Activated naive CD4-positive, alpha-beta T cell treated with anti-CD3 and anti-CD28 coated beads for 36 hours (primary cell): Measurements from ENCODE around the gene CAVIN3. TPM values are rescaled to one million over a fixed set of nuclear protein-coding genes. Genes with fewer than 3 reads are reported as not detected.

Source experiments
- CTCF ChIA-PET: fragments of 350-600 bp; sonication (Branson Sonifier 250); formaldehyde crosslinking; loops from one replicate; lab custom pipeline; 2021; ENCODE audit warnings: antibody characterized with exemption; lab: Charles Lee
- DNase-seq: peaks from one replicate; pipeline ENCODE4 v3.0.0-alpha.2; 2020
- H3K27ac Mint-ChIP-seq: one replicate; pipeline ENCODE4 v1.8.0; 2021; ENCODE audit warnings: mild to moderate bottlenecking, mixed read lengths
- H3K27me3 Mint-ChIP-seq: one replicate; pipeline ENCODE4 v1.8.0; 2021; ENCODE audit warnings: low read depth, mixed read lengths
- H3K36me3 Mint-ChIP-seq: one replicate; pipeline ENCODE4 v1.8.0; 2021; ENCODE audit warnings: low read depth, mixed read lengths
- H3K4me1 Mint-ChIP-seq: one replicate; pipeline ENCODE4 v1.8.0; 2021; ENCODE audit warnings: low read depth, mixed read lengths
- H3K4me3 Mint-ChIP-seq: one replicate; pipeline ENCODE4 v1.8.0; 2021; ENCODE audit warnings: mild to moderate bottlenecking, moderate library complexity, mixed read lengths
- H3K9me3 Mint-ChIP-seq: one replicate; pipeline ENCODE4 v1.8.0; 2021; ENCODE audit warnings: mixed read lengths
- intact Hi-C: fragments of 100-400 bp; cut with micrococcal nuclease; formaldehyde crosslinking; loops from one replicate; pipeline ENCODE4 v1.15.1; 2023
- total RNA-seq, 2 experiments: library from RNA; stranded (reverse); gene quantifications; one replicate each; pipeline ENCODE4 v1.2.3, GENCODE V29; 2021

CAVIN3 gene
- total RNA-seq, 2 experiments from 2014 or later = 1.1 to 1.5 TPM

- Mint-ChIP-seq H3K4me1 (peaks cover 9% of the 10 kb centered on the region), H3K36me3 (no peaks in the 10 kb centered on the region), H3K9me3 (no peaks in the 10 kb centered on the region), H3K27ac (no peak overlapping the region), H3K27me3 (no peaks in the 10 kb centered on the region), H3K4me3 (no peak overlapping the region)
- DNase-seq = peak; percentile 45
- intact Hi-C loops = loop anchor here (2.0 to 10.0 kb wide), 4 partner anchors 93 to 1227 kb away; partner anchors contain the start of gene CCKBR
- CTCF ChIA-PET = interaction anchor here (0.7 to 8.2 kb wide), 18 partner anchors 11 to 461 kb away, joined by 3 to 105 read pairs (median 4); partner anchors contain the start of genes CCKBR and CNGA4
Measured at GRCh38 chr11:6351782-6352382, 31.6 kb upstream of the CAVIN3 start.

- CTCF ChIA-PET = interaction anchor here (0.8 to 8.2 kb wide), 6 partner anchors 12 to 98 kb away, joined by 3 to 105 read pairs (median 8); no protein-coding TSS in a partner anchor
- intact Hi-C loops = loop anchor here (10.0 kb wide), 1 partner anchor 1226 kb away; no protein-coding TSS in a partner anchor
- Mint-ChIP-seq H3K27ac (no peak overlapping the region), H3K4me3 (no peak overlapping the region), H3K27me3 (no peaks in the 10 kb centered on the region), H3K4me1 (peaks cover 9% of the 10 kb centered on the region), H3K36me3 (no peaks in the 10 kb centered on the region), H3K9me3 (no peaks in the 10 kb centered on the region)
- no peak for DNase-seq
Measured at GRCh38 chr11:6350486-6350885, 30.2 kb upstream of the CAVIN3 start.

GRCh38 chr11:6350043-6350442 is 29.7 kb upstream of the CAVIN3 start:
- peaks cover 9% of the 10 kb centered on the region for H3K4me1 Mint-ChIP-seq
- H3K27ac Mint-ChIP-seq = no peak overlapping the region
- H3K36me3 Mint-ChIP-seq = no peaks in the 10 kb centered on the region
- no peaks in the 10 kb centered on the region for H3K9me3 Mint-ChIP-seq
- CTCF ChIA-PET = interaction anchor here (5.3 to 8.2 kb wide), 2 partner anchors 13 to 98 kb away, joined by 77 to 105 read pairs; no protein-coding TSS in a partner anchor
- intact Hi-C loops = loop anchor here (10.0 kb wide), 1 partner anchor 1225 kb away; no protein-coding TSS in a partner anchor
- no peaks in the 10 kb centered on the region for H3K27me3 Mint-ChIP-seq
- H3K4me3 Mint-ChIP-seq = no peak overlapping the region
- DNase-seq = no peak

- Mint-ChIP-seq H3K9me3 (no peaks in the 10 kb centered on the region), H3K27me3 (peaks cover 2% of the 10 kb centered on the region), H3K4me3 (no peak overlapping the region), H3K36me3 (no peaks in the 10 kb centered on the region), H3K27ac (no peak overlapping the region), H3K4me1 (no peaks in the 10 kb centered on the region)
- intact Hi-C loops = no loop called here
- CTCF ChIA-PET = interaction anchor here (1.1 to 1.3 kb wide), 2 partner anchors 8 to 18 kb away, joined by 3 read pairs; no protein-coding TSS in a partner anchor
- no peak for DNase-seq
Measured at GRCh38 chr11:6345366-6345765, 25.1 kb upstream of the CAVIN3 start.

- DNase-seq = no peak
- Mint-ChIP-seq H3K9me3 (no peaks in the 10 kb centered on the region), H3K36me3 (no peaks in the 10 kb centered on the region), H3K4me1 (no peaks in the 10 kb centered on the region), H3K4me3 (no peak overlapping the region), H3K27ac (no peak overlapping the region), H3K27me3 (peaks cover 4% of the 10 kb centered on the region)
- CTCF ChIA-PET = interaction anchor here (4.7 kb wide), 1 partner anchor 27 kb away, joined by 19 read pairs; no protein-coding TSS in a partner anchor
- intact Hi-C loops = no loop called here
Measured at GRCh38 chr11:6336293-6336692, 16.0 kb upstream of the CAVIN3 start.

- Mint-ChIP-seq H3K4me1 (no peaks in the 10 kb centered on the region), H3K4me3 (no peak overlapping the region), H3K36me3 (no peaks in the 10 kb centered on the region), H3K27ac (no peak overlapping the region), H3K9me3 (no peaks in the 10 kb centered on the region), H3K27me3 (peaks cover 2% of the 10 kb centered on the region)
- intact Hi-C loops = no loop called here
- DNase-seq = no peak
- CTCF ChIA-PET = interaction anchor here (0.9 to 4.7 kb wide), 3 partner anchors 19 to 28 kb away, joined by 3 to 19 read pairs (median 3); no protein-coding TSS in a partner anchor
Measured at GRCh38 chr11:6334806-6335205, 14.5 kb upstream of the CAVIN3 start.

- CTCF ChIA-PET = interaction anchor here (1.2 to 4.7 kb wide), 3 partner anchors 19 to 30 kb away, joined by 3 to 19 read pairs (median 4); no protein-coding TSS in a partner anchor
- Mint-ChIP-seq H3K4me3 (no peak overlapping the region), H3K27ac (peak overlapping the region; percentile 51), H3K4me1 (no peaks in the 10 kb centered on the region), H3K9me3 (no peaks in the 10 kb centered on the region), H3K36me3 (no peaks in the 10 kb centered on the region), H3K27me3 (peaks cover 2% of the 10 kb centered on the region)
- no peak for DNase-seq
- intact Hi-C loops = no loop called here
Measured at GRCh38 chr11:6333095-6333494, 12.8 kb upstream of the CAVIN3 start.

GRCh38 chr11:6332066-6332465 is 11.8 kb upstream of the CAVIN3 start:
- Mint-ChIP-seq H3K36me3 (no peaks in the 10 kb centered on the region), H3K27me3 (peaks cover 5% of the 10 kb centered on the region), H3K4me1 (no peaks in the 10 kb centered on the region), H3K9me3 (no peaks in the 10 kb centered on the region), H3K27ac (no peak overlapping the region), H3K4me3 (no peak overlapping the region)
- intact Hi-C loops = no loop called here
- CTCF ChIA-PET = interaction anchor here (1.2 kb wide), 1 partner anchor 17 kb away, joined by 4 read pairs; no protein-coding TSS in a partner anchor
- no peak for DNase-seq

GRCh38 chr11:6328321-6328720 is 8.0 kb upstream of the CAVIN3 start:
- Mint-ChIP-seq H3K9me3 (no peaks in the 10 kb centered on the region), H3K27me3 (peaks cover 10% of the 10 kb centered on the region), H3K27ac (no peak overlapping the region), H3K4me3 (no peak overlapping the region), H3K4me1 (no peaks in the 10 kb centered on the region), H3K36me3 (no peaks in the 10 kb centered on the region)
- CTCF ChIA-PET = interaction anchor here (0.7 to 1.1 kb wide), 4 partner anchors 12 to 76 kb away, joined by 3 to 4 read pairs (median 4); no protein-coding TSS in a partner anchor
- intact Hi-C loops = no loop called here
- DNase-seq = no peak

GRCh38 chr11:6327806-6328205 is 7.5 kb upstream of the CAVIN3 start:
- peaks cover 8% of the 10 kb centered on the region for H3K27me3 Mint-ChIP-seq
- no peak overlapping the region for H3K4me3 Mint-ChIP-seq
- CTCF ChIA-PET = interaction anchor here (0.7 to 1.1 kb wide), 3 partner anchors 12 to 75 kb away, joined by 3 to 4 read pairs (median 3); no protein-coding TSS in a partner anchor
- DNase-seq = no peak
- intact Hi-C loops = no loop called here
- no peaks in the 10 kb centered on the region for H3K4me1 Mint-ChIP-seq
- no peaks in the 10 kb centered on the region for H3K9me3 Mint-ChIP-seq
- H3K27ac Mint-ChIP-seq = no peak overlapping the region
- no peaks in the 10 kb centered on the region for H3K36me3 Mint-ChIP-seq

GRCh38 chr11:6326985-6327384 is 6.7 kb upstream of the CAVIN3 start:
- Mint-ChIP-seq H3K4me3 (no peak overlapping the region), H3K27me3 (peaks cover 10% of the 10 kb centered on the region), H3K36me3 (no peaks in the 10 kb centered on the region), H3K9me3 (no peaks in the 10 kb centered on the region), H3K27ac (no peak overlapping the region), H3K4me1 (peaks cover 6% of the 10 kb centered on the region)
- DNase-seq = no peak
- CTCF ChIA-PET = interaction anchor here (0.8 to 1.1 kb wide), 3 partner anchors 24 to 51 kb away, joined by 3 read pairs; no protein-coding TSS in a partner anchor
- intact Hi-C loops = no loop called here

GRCh38 chr11:6326303-6326702 is 6.0 kb upstream of the CAVIN3 start:
- Mint-ChIP-seq H3K27ac (no peak overlapping the region), H3K4me1 (peaks cover 13% of the 10 kb centered on the region), H3K4me3 (no peak overlapping the region), H3K27me3 (peaks cover 10% of the 10 kb centered on the region), H3K36me3 (no peaks in the 10 kb centered on the region), H3K9me3 (no peaks in the 10 kb centered on the region)
- CTCF ChIA-PET = interaction anchor here (0.8 kb wide), 1 partner anchor 25 kb away, joined by 3 read pairs; no protein-coding TSS in a partner anchor
- DNase-seq = no peak
- intact Hi-C loops = no loop called here
